Caco-2 (cell line): ENCODE results near the gene TMX1. TPM values are rescaled to one million over a fixed set of nuclear protein-coding genes. Genes with fewer than 3 reads are reported as not detected.

Source experiments
- BruUV-seq: library from RNA; stranded (reverse); fragments of 400-500 nt; replicated peaks from 2 replicates; lab custom pipeline; 2021; lab: Mats Ljungman, UMichigan
- CTCF ChIA-PET: fragments of 300-600 bp; sonication (Branson Sonifier 250); formaldehyde crosslinking; loops from one replicate; lab custom pipeline; 2022; ENCODE audit warnings: antibody characterized with exemption; lab: Charles Lee
- POLR2A ChIA-PET: fragments of 300-600 bp; sonication (Branson Sonifier 250); formaldehyde crosslinking; loops from one replicate; lab custom pipeline; 2022; ENCODE audit warnings: antibody characterized with exemption; lab: Charles Lee
- DNase-seq, 2 experiments: peaks; one replicate each; pipeline versions ENCODE4 v3.0.0 to v3.0.0-alpha.2; 2020 to 2022
- H3K27me3 ChIP-seq: replicated peaks from 2 replicates; pipeline ENCODE4 v1.6.0; 2011; ENCODE audit warnings: low read length; ENCODE audit not compliant: control insufficient read depth, insufficient read depth
- H3K36me3 ChIP-seq: 2 replicates; pipeline ENCODE4 v1.5.1; 2011; ENCODE audit warnings: low read length; ENCODE audit not compliant: control insufficient read depth, insufficient read depth
- H3K4me1 ChIP-seq: fragments of 250-450 bp; sonication (Bioruptor Pico); 2 replicates; pipeline ENCODE4 v1.5.1; 2020; ENCODE audit warnings: mild to moderate bottlenecking
- H3K4me3 ChIP-seq: 2 replicates; pipeline ENCODE4 v1.5.1; 2011; ENCODE audit warnings: low read depth, mild to moderate bottlenecking, control low read depth, low read length
- H3K9me3 ChIP-seq: fragments of 250-450 bp; sonication (Bioruptor Pico); 2 replicates; pipeline ENCODE4 v1.5.1; 2020; ENCODE audit warnings: mild to moderate bottlenecking, moderate library complexity
- H3K27ac Mint-ChIP-seq: one replicate; pipeline ENCODE4 v1.8.0; 2022; ENCODE audit warnings: mixed read lengths; ENCODE audit not compliant: unreplicated experiment
- H3K27me3 Mint-ChIP-seq: one replicate; pipeline ENCODE4 v1.8.0; 2022; ENCODE audit warnings: mixed read lengths; ENCODE audit not compliant: insufficient read depth, unreplicated experiment
- H3K36me3 Mint-ChIP-seq: one replicate; pipeline ENCODE4 v1.8.0; 2022; ENCODE audit warnings: mild to moderate bottlenecking, mixed read lengths; ENCODE audit not compliant: insufficient read depth, unreplicated experiment
- H3K4me1 Mint-ChIP-seq: one replicate; pipeline ENCODE4 v1.8.0; 2022; ENCODE audit warnings: low read depth, mixed read lengths; ENCODE audit not compliant: unreplicated experiment
- H3K4me3 Mint-ChIP-seq: one replicate; pipeline ENCODE4 v1.8.0; 2022; ENCODE audit warnings: mild to moderate bottlenecking, moderate library complexity, mixed read lengths; ENCODE audit not compliant: unreplicated experiment
- H3K9me3 Mint-ChIP-seq: one replicate; pipeline ENCODE4 v1.8.0; 2022; ENCODE audit warnings: mixed read lengths; ENCODE audit not compliant: unreplicated experiment
- CTCF ChIP-seq, 2 experiments: fragments of 200-600 bp in 1 of 2; IDR thresholded peaks; 1 replicate in 1 of 2; 2 replicates in 1 of 2; pipeline versions ENCODE4 v1.5.1 to v1.8.0; 2011 to 2022; ENCODE audit warnings: antibody characterized with exemption in 1 of 2, control low read depth in 1 of 2, inconsistent platforms in 1 of 2, low read depth in 1 of 2, low read length in 1 of 2, mild to moderate bottlenecking in 1 of 2, moderate library complexity in 1 of 2; ENCODE audit not compliant: insufficient read depth in 1 of 2, severe bottlenecking in 1 of 2, unreplicated experiment in 1 of 2
- intact Hi-C: fragments of 100-400 bp; cut with micrococcal nuclease; formaldehyde crosslinking; loops from one replicate; pipeline ENCODE4 v1.10.0; 2022; ENCODE audit not compliant: unreplicated experiment
- total RNA-seq: library from RNA; stranded (reverse); gene quantifications from 2 replicates; pipeline ENCODE4 v1.2.3, GENCODE V29; 2022

The TMX1 gene
- total RNA-seq, 1 experiment from 2014 or later = 44.7 TPM

- no TSS peak for BruUV-seq
- peaks cover 17% of the 10 kb centered on the region for H3K4me1 ChIP-seq
Observed at GRCh38 chr14:51209457-51209856, 30.6 kb upstream of the TMX1 start.

GRCh38 chr14:51210594-51210993 lies 29.5 kb upstream of the TMX1 start:
- H3K9me3 ChIP-seq = no peaks in the 10 kb centered on the region
- H3K36me3 Mint-ChIP-seq = peaks cover 5% of the 10 kb centered on the region
- DNase-seq = no peak
- BruUV-seq = no TSS peak
- H3K9me3 Mint-ChIP-seq = no peaks in the 10 kb centered on the region
- no peak overlapping the region for H3K4me3 Mint-ChIP-seq
- CTCF ChIA-PET = no interaction called here
- peaks cover 17% of the 10 kb centered on the region for H3K4me1 ChIP-seq
- no peaks in the 10 kb centered on the region for H3K27me3 ChIP-seq
- H3K4me1 Mint-ChIP-seq = peaks cover 25% of the 10 kb centered on the region
- intact Hi-C loops = no loop called here
- H3K27ac Mint-ChIP-seq = no peak overlapping the region
- no peaks in the 10 kb centered on the region for H3K36me3 ChIP-seq
- no peaks in the 10 kb centered on the region for H3K27me3 Mint-ChIP-seq
- H3K4me3 ChIP-seq = no peak overlapping the region
- POLR2A ChIA-PET = no interaction called here
- no peak for TF ChIP-seq CTCF (IDR thresholded peaks at IDR 0.05; ENCODE audit: insufficient read depth in 1 of 2, low read depth in 1 of 2, low read length in 1 of 2, severe bottlenecking in 1 of 2, unreplicated experiment in 1 of 2)

More at GRCh38 chr14:51209457-51209856, 30.6 kb upstream of the TMX1 start:
- no peaks in the 10 kb centered on the region for H3K9me3 Mint-ChIP-seq
- no peaks in the 10 kb centered on the region for H3K9me3 ChIP-seq
- ChIA-PET POLR2A (no interaction called here), CTCF (no interaction called here)
- no peaks in the 10 kb centered on the region for H3K36me3 ChIP-seq
- intact Hi-C loops = no loop called here
- peaks cover 5% of the 10 kb centered on the region for H3K36me3 Mint-ChIP-seq
- no peak for TF ChIP-seq CTCF (IDR thresholded peaks at IDR 0.05; ENCODE audit: insufficient read depth in 1 of 2, low read depth in 1 of 2, low read length in 1 of 2, severe bottlenecking in 1 of 2, unreplicated experiment in 1 of 2)
- peaks cover 26% of the 10 kb centered on the region for H3K4me1 Mint-ChIP-seq
- no peaks in the 10 kb centered on the region for H3K27me3 ChIP-seq
- no peak overlapping the region for H3K4me3 ChIP-seq
- no peak for DNase-seq
- no peak overlapping the region for H3K27ac Mint-ChIP-seq
- H3K27me3 Mint-ChIP-seq = no peaks in the 10 kb centered on the region
- H3K4me3 Mint-ChIP-seq = no peak overlapping the region

GRCh38 chr14:51211149-51211548 lies 28.9 kb upstream of the TMX1 start:
- intact Hi-C loops = no loop called here
- no peak overlapping the region for H3K27ac Mint-ChIP-seq
- H3K27me3 ChIP-seq = no peaks in the 10 kb centered on the region
- POLR2A ChIA-PET = no interaction called here
- no peaks in the 10 kb centered on the region for H3K36me3 ChIP-seq
- H3K9me3 ChIP-seq = no peaks in the 10 kb centered on the region
- CTCF ChIA-PET = interaction anchor here (0.6 kb wide), 1 partner anchor 172 kb away, joined by 3 read pairs; no protein-coding TSS in a partner anchor
- no peaks in the 10 kb centered on the region for H3K27me3 Mint-ChIP-seq
- H3K4me1 ChIP-seq = peaks cover 12% of the 10 kb centered on the region
- no peak overlapping the region for H3K4me3 Mint-ChIP-seq
- H3K4me3 ChIP-seq = no peak overlapping the region
- no TSS peak for BruUV-seq
- DNase-seq = no peak
- peaks cover under 1% of the 10 kb centered on the region for H3K36me3 Mint-ChIP-seq
- no peak for TF ChIP-seq CTCF (IDR thresholded peaks at IDR 0.05; ENCODE audit: insufficient read depth in 1 of 2, low read depth in 1 of 2, low read length in 1 of 2, severe bottlenecking in 1 of 2, unreplicated experiment in 1 of 2)
- no peaks in the 10 kb centered on the region for H3K9me3 Mint-ChIP-seq
- H3K4me1 Mint-ChIP-seq = peaks cover 20% of the 10 kb centered on the region
